HL-60 (cell line): ENCODE data around the gene CRIP3.
A peak's percentile ranks its signal among the peaks of the same experiment; 100 is the strongest.

Source experiments
- DNase-seq, 2 experiments: peaks; one replicate each; pipeline ENCODE4 v3.0.0-alpha.2; 2010 to 2020; ENCODE audit warnings: low read depth in 1 of 2, low spot score in 1 of 2
- H3K27ac ChIP-seq: fragments of 250-450 bp; sonication (Bioruptor Pico); replicated peaks from 2 replicates; pipeline ENCODE4 v1.5.1; 2020; ENCODE audit warnings: mild to moderate bottlenecking, moderate library complexity
- H3K27me3 ChIP-seq: fragments of 250-450 bp; sonication (Bioruptor Pico); 2 replicates; pipeline ENCODE4 v1.5.1; 2021; ENCODE audit warnings: mild to moderate bottlenecking, moderate library complexity; ENCODE audit not compliant: insufficient read depth, poor library complexity, severe bottlenecking
- H3K4me3 ChIP-seq: replicated peaks from 2 replicates; pipeline ENCODE4 v1.5.1; 2011; ENCODE audit warnings: mild to moderate bottlenecking, control low read depth, low read length; ENCODE audit not compliant: insufficient read depth
- CTCF ChIP-seq: IDR thresholded peaks from one replicate; pipeline ENCODE4 v1.5.1; 2011; ENCODE audit warnings: low read length, control low read depth, inconsistent platforms; ENCODE audit not compliant: insufficient read depth
- GABPA ChIP-seq: IDR thresholded peaks from 2 replicates; pipeline ENCODE4 v1.6.1; 2012; ENCODE audit warnings: low read depth
- POLR2AphosphoS5 ChIP-seq: IDR thresholded peaks from 2 replicates; pipeline ENCODE4 v1.6.1; 2012; ENCODE audit warnings: low read depth
- REST ChIP-seq: IDR thresholded peaks from 2 replicates; pipeline ENCODE4 v1.6.1; 2012; ENCODE audit warnings: low read depth; ENCODE audit not compliant: insufficient replicate concordance
- SPI1 ChIP-seq: IDR thresholded peaks from 2 replicates; pipeline ENCODE4 v1.6.1; 2012; ENCODE audit warnings: low read depth, mild to moderate bottlenecking, borderline replicate concordance

Gene CRIP3

GRCh38 chr6:43336382-43336781 lies 27.8 kb upstream of the CRIP3 start:
- TF ChIP-seq SPI1 (no peak), POLR2AphosphoS5 (no peak), CTCF (no peak), GABPA (no peak), REST (no peak)
- no peaks in the 10 kb centered on the region for H3K27me3 ChIP-seq
- no peak overlapping the region for H3K4me3 ChIP-seq
- no peak for DNase-seq
- H3K27ac ChIP-seq, result no peak overlapping the region

GRCh38 chr6:43335469-43335868 lies 26.8 kb upstream of the CRIP3 start:
- DNase-seq, result no peak
- H3K27me3 ChIP-seq, result no peaks in the 10 kb centered on the region
- H3K27ac ChIP-seq, result no peak overlapping the region
- no peak for TF ChIP-seq SPI1
- no peak for TF ChIP-seq CTCF
- no peak for TF ChIP-seq REST
- no peak for TF ChIP-seq GABPA
- TF ChIP-seq POLR2AphosphoS5, result no peak
- H3K4me3 ChIP-seq, result no peak overlapping the region

- DNase-seq, result peak in 1 of 2 experiments; percentile 27
- no peak overlapping the region for H3K4me3 ChIP-seq
These were observed 26.0 kb upstream of the CRIP3 start for GRCh38 chr6:43334466-43335095.

More at GRCh38 chr6:43334466-43335095, 26.0 kb upstream of the CRIP3 start:
- peak; percentile 13 for TF ChIP-seq CTCF
- TF ChIP-seq SPI1, result 0 out of 2 replicates have a peak, but pooled peaks have one; percentile 8
- TF ChIP-seq REST, result no peak
- Histone ChIP-seq H3K27ac (no peak overlapping the region), H3K27me3 (no peaks in the 10 kb centered on the region)
